Gastrocnemius medialis (tissue), 4 donors: ENCODE measurements around the gene CAMTA1.

Experiments used
- CTCF ChIP-seq, 5 experiments: fragments of 450-650 bp in 3 of 5; fragments of 200-600 bp in 2 of 5; sonication (generic) in 2 of 5; IDR thresholded peaks in 4 of 5; conservative IDR thresholded peaks in 1 of 5; 1 replicate in 4 of 5; 2 replicates in 1 of 5; pipeline ENCODE4 v1.5.1; 2016 to 2019; ENCODE audit warnings: antibody characterized with exemption in 5 of 5, mild to moderate bottlenecking in 3 of 5, moderate library complexity in 3 of 5
- POLR2A ChIP-seq, 2 donors: fragments of 450-650 bp; IDR thresholded peaks; one replicate each; pipeline ENCODE4 v1.6.1; 2017; ENCODE audit warnings: antibody characterized with exemption in 2 of 2, mild to moderate bottlenecking in 2 of 2, moderate library complexity in 2 of 2

GRCh38 chr1:7591565-7591964 lies 806.3 kb downstream of the CAMTA1 start:
- TF ChIP-seq CTCF (IDR thresholded peaks at IDR 0.05 in 4 of 5, conservative IDR thresholded peaks at IDR 0.05 in 1 of 5), result no peak
- no peak for TF ChIP-seq POLR2A (IDR thresholded peaks at IDR 0.05)
